Measurements from ENCODE around the gene RSPH3.

Gene RSPH3

DNA sequence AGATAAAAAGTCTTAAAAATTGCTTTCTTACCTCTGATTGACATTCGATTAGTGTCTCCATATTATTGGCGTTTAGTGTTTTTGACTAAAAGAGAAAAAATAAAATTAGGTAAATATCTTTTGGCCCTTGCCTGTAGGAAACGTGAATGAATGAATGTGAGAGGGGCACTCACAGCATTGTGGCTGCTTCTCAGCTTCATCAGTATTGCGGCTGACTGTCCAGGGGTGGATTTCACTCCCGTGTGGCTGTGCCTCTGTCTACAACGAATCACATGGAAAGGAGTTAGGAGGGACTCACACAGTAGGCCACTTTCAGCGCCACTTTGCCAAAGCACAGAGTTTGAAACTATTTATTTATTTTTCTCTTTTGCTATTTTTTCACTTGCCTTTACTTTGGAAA lies 43.9 kb upstream of the RSPH3 start:
- Histone ChIP-seq H3K4me1 (peaks cover 0 to 4% (median 0%) of the 10 kb centered on the region in 4 donors), H3K36me3 (no peaks in the 10 kb centered on the region), H3K9me3 (no peaks in the 10 kb centered on the region), H3K4me3 (peak overlapping the region in 1 of 2 donors; percentile 6), H3K27me3 (peaks cover 0 to 5% of the 10 kb centered on the region in 2 donors), H3K27ac (no peak overlapping the region)
- TF ChIP-seq, protein P1, sequence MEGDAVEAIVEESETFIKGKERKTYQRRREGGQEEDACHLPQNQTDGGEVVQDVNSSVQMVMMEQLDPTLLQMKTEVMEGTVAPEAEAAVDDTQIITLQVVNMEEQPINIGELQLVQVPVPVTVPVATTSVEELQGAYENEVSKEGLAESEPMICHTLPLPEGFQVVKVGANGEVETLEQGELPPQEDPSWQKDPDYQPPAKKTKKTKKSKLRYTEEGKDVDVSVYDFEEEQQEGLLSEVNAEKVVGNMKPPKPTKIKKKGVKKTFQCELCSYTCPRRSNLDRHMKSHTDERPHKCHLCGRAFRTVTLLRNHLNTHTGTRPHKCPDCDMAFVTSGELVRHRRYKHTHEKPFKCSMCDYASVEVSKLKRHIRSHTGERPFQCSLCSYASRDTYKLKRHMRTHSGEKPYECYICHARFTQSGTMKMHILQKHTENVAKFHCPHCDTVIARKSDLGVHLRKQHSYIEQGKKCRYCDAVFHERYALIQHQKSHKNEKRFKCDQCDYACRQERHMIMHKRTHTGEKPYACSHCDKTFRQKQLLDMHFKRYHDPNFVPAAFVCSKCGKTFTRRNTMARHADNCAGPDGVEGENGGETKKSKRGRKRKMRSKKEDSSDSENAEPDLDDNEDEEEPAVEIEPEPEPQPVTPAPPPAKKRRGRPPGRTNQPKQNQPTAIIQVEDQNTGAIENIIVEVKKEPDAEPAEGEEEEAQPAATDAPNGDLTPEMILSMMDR (IDR thresholded peaks at IDR 0.05): no peak
- DNase-seq: no peak
- intact Hi-C loops (cut with DNase I; ENCODE audit: low total_unique reads): no loop called here

DNA sequence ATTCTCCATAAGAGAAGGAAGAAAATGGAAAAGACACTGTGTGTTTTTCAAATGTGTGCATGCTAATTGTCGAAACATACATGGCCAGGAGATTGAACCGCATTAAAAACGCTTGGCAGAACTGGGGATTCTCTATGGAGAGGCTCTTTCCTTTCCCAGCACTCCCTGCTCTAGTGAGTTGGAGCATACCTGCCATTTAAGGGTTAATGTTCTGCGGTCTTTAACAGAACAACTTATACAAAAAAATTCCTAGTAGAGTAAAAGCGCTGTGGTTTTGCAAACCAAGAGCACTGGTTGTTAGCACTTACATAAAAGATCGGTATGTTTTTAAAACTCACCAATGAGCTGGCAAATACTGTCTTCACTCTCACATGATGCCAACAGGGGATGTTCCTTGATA lies 43.2 kb upstream of the RSPH3 start:
- Histone ChIP-seq H3K36me3 (no peaks in the 10 kb centered on the region), H3K27ac (no peak overlapping the region), H3K9me3 (no peaks in the 10 kb centered on the region), H3K4me3 (no peak overlapping the region), H3K27me3 (peaks cover 0 to 3% of the 10 kb centered on the region in 2 donors), H3K4me1 (peaks cover 0 to 7% (median 0%) of the 10 kb centered on the region in 4 donors)
- TF ChIP-seq, protein P1 (IDR thresholded peaks at IDR 0.05): no peak
- DNase-seq: no peak
- intact Hi-C loops (cut with DNase I; ENCODE audit: low total_unique reads): no loop called here

DNA sequence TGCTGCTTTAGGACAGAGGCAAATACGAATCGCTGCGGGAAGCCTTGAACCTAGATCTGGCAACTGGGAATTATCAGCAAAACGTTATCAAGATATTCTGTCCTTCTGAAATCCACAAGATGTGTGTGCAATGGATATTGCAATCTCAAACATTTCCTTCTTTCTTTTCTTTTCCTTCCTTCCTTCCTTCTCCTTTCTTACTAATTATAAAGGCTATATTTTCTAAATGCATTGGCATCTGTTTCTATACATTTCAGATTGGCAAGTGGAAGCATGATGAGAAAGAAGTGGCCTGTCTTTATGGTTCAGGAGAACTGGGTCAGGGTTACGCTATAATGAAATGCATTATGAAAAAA lies 42.8 kb upstream of the RSPH3 start:
- TF ChIP-seq, protein P1 (IDR thresholded peaks at IDR 0.05): no peak
- H3K4me3 ChIP-seq: no peak overlapping the region
- no peak overlapping the region for H3K27ac ChIP-seq

DNA sequence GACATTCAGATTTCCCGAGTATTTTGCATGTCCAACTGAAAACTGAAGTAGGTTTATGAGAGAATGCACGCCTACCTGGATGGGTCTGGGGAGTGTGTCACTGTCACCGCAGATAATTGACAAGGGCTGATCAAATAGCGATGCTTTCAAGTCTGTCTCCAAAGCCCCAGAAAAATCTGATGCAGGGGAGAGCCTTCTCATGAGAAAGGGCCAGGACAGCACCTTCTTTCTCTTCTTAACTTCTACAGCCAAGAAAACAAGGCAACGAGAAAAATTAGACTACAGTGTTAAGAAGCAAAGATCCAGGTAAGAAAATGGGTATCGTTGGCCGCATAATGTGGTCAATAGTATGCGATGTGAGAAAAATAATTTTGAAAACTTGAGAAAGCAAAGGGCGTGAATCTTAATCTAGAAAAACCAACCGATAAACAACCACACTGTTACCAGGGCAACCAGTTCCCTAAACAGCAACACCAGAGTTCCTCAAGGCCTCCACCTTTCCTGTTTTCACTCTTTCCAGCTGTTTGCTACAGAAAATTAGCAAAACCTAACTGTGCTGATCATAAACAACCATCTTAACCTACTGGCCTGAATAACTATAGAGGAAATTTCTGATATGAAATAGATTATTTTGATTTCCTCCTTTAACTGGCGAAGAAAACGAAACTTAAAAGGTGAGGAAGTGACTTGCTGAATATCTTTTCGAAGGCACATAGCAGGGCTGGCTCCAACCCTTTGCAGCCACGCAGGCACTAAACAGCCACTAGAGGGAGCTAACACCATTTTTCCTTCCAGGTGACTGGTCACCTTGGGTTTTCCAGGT lies 42.2 kb upstream of the RSPH3 start:
- Histone ChIP-seq H3K27me3 (no peaks in the 10 kb centered on the region), H3K4me1 (peaks cover 0 to 13% (median 0%) of the 10 kb centered on the region in 4 donors), H3K27ac (no peak overlapping the region), H3K9me3 (no peaks in the 10 kb centered on the region), H3K36me3 (no peaks in the 10 kb centered on the region), H3K4me3 (no peak overlapping the region)
- intact Hi-C loops (cut with DNase I; ENCODE audit: low total_unique reads): no loop called here
- TF ChIP-seq, protein P1 (IDR thresholded peaks at IDR 0.05): peak; percentile 55 to 74
- DNase-seq: no peak

More for the DNA sequence above, 42.8 kb upstream of the RSPH3 start:
- H3K4me1 ChIP-seq: peaks cover 0 to 12% (median 0%) of the 10 kb centered on the region in 4 donors
- intact Hi-C loops (cut with DNase I; ENCODE audit: low total_unique reads): no loop called here
- no peaks in the 10 kb centered on the region for H3K9me3 ChIP-seq
- no peaks in the 10 kb centered on the region for H3K36me3 ChIP-seq
- H3K27me3 ChIP-seq: no peaks in the 10 kb centered on the region
- no peak for DNase-seq

DNA sequence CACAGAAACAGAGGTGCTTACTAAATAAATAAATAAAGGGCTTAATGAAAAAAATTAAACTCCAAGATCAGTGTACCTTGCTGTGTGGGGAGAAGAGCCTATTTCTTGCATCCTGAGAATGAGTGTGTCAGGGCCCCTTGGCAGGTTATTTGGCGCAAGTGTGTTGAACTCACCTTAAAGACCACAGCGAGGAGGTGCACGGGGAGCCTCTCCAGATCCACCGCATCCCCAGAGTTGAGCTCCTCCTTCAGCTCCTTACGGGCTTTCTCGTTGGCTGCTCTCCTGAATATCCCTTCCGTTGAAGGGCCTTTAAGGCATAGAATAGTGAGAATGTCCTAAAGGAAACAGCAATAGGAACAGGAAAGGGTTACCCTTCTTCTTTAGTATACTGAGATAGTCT lies 41.2 kb upstream of the RSPH3 start:
- no peaks in the 10 kb centered on the region for H3K36me3 ChIP-seq
- no peaks in the 10 kb centered on the region for H3K9me3 ChIP-seq
- no peak overlapping the region for H3K4me3 ChIP-seq
- H3K4me1 ChIP-seq: peaks cover 0 to 13% (median 0%) of the 10 kb centered on the region in 4 donors
- no peak for DNase-seq
- H3K27ac ChIP-seq: no peak overlapping the region
- intact Hi-C loops (cut with DNase I; ENCODE audit: low total_unique reads): no loop called here
- TF ChIP-seq, protein P1 (IDR thresholded peaks at IDR 0.05): no peak
- peaks cover 0 to 3% of the 10 kb centered on the region in 2 donors for H3K27me3 ChIP-seq
